ENCODE results near the gene AKAP5.
A peak's percentile ranks its signal among the peaks of the same experiment; 100 is the strongest.

AKAP5 gene, protein sequence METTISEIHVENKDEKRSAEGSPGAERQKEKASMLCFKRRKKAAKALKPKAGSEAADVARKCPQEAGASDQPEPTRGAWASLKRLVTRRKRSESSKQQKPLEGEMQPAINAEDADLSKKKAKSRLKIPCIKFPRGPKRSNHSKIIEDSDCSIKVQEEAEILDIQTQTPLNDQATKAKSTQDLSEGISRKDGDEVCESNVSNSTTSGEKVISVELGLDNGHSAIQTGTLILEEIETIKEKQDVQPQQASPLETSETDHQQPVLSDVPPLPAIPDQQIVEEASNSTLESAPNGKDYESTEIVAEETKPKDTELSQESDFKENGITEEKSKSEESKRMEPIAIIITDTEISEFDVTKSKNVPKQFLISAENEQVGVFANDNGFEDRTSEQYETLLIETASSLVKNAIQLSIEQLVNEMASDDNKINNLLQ

DNA sequence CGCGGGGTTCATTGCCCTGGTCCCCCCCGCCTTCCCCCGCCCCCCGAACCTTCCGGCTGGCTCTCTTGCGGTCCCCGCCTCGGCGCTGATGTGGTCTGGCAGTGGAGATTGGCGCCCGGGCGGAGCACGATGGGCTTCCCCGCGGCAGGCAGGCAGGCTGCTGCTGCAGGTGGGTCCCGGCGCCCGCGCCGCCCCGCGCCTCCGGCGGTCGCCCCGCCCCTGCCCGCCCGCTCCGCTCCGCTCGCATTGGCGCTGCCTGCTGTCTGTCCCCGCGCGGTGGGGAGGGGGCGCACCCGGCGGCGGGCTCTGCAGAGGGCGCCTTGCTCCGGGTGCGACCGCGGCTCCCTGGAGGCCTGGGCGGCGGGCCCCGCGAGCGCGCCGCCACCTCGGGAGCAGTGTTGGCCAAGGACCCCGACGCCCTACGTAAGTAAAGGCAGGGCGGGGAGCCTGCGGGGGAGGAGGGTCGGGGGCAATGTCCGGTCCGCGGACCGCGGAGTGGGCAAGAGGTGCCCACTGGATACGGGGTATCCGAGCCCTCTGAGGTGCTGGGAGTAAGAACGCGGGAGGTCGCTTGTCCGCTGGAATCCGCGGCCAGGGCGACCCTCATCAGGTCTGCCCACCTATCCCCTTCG lies at the start of gene AKAP5:
Gene AKAP5 (plus strand): TSS at position 309 of the 632 bp plus-strand sequence. CDS start 2,896 bp downstream, outside the sequence.
- DNase-seq (ENCODE audit: low spot score): peak; percentile 58

DNA sequence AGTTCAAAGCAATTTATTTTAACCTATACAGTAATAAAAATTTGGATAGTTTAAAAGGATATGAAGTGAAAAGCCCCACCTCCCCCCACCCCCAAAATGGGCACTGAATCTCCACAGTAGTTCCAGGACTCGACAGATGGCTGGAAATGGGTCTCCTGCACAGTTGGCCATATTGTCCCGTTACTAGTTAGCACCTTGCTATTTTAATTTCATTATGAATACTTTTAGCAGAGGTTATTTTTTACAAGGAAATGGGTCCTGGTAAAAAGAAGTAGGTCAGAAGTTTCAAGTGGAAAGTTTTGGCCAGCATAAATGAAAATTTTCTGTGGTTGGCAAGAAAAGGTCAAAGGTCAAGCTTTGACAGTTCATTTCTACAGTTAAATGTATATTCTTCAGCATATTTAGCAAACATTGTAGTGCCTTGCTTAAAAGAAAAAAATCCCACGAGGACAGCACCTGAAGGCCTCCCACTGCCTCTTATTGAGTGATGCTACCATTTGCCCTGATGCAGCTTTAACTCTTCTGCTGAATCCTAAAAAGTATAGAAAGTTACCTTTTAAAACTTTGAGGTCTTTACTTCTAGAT lies 48.9 kb upstream of the AKAP5 start:
- DNase-seq (ENCODE audit: low spot score): no peak

- no peak for DNase-seq (ENCODE audit: low spot score)
Measured at GRCh38 chr14:64417055-64417770, 48.1 kb upstream of the AKAP5 start.

- DNase-seq (ENCODE audit: low spot score): no peak
Measured at GRCh38 chr14:64417771-64418125, 47.6 kb upstream of the AKAP5 start.

DNA sequence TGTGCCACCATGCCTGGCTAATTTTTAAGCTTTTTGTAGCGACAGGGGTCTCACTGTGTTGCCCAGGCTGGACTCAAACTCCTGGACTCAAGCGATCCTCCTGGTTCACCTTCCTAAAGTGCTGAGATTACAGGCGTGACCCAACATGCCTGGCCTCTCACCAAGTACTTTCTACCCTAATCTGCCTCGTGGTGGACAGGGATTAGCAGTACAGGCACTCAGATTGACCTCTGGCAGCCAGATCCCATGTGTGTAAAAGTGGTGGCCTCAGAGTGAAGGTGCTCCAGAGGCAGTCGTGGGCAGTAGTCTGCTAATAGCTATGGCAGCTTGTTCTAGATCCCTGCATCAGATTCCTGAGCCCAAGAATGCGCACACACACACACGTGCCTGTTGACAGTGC lies 46.3 kb upstream of the AKAP5 start:
- no peak for DNase-seq (ENCODE audit: low spot score)

DNA sequence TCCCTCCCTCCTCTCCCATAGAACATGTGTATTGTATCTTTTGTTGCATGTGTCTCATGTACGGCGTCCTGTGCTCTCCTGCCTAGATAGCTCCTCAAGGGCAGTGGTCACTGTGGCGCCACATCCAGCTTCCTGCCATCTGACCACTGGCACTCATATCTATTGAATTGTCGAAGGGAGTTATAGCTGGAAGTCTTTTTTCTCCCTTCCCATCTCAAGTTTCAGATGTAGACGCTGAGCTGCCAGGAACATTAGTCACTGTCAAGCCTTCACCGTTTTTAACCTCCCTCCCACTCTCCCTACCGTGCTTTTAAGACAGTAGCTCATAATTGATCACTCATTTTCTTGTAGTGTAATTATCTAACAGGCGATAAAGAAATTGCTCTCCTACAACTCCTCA lies 44.1 kb upstream of the AKAP5 start:
- DNase-seq (ENCODE audit: low spot score): no peak

GRCh38 chr14:64422005-64422404 lies 43.3 kb upstream of the AKAP5 start:
- DNase-seq (ENCODE audit: low spot score): no peak

DNA sequence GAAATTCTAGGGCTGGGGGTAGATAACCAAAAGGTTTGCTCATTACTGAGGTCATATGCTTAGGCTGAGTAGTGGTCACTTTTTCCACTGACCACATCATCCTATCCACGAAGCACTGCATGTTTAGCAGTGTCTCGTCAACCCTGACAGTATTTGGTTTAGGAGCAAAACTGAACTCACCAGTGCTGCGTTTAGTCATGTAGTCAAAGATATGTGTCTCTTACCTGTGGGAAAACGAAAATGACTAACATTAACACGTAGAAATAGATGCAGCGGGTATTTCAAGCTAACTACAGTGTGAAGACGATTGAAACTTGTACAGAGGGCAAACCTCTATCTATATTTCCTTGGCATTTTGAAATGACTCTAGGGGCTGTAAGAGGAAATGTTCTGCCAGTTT lies 42.5 kb upstream of the AKAP5 start:
- DNase-seq (ENCODE audit: low spot score): no peak

- DNase-seq (ENCODE audit: low spot score): no peak
Measured at GRCh38 chr14:64423987-64424386, 41.3 kb upstream of the AKAP5 start.

DNA sequence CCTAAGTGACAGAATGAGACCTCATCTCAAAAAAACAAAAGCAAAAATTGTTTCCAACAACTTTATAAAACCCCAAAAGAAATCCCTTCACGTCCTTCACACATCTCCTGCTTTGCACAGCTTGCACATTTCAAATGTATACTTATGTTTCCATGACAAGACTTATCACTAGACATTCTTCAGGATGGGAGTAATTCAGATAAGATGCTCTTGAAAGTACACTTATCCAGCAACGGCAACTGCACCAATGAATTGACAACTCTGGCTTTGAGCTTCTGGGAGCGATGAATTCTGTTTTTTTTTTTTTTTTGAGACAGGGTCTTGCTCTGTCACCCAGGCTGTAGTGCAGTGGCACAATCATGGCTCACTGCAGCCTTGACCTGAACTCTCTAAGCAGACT lies 30.8 kb upstream of the AKAP5 start:
- DNase-seq (ENCODE audit: low spot score): no peak

DNA sequence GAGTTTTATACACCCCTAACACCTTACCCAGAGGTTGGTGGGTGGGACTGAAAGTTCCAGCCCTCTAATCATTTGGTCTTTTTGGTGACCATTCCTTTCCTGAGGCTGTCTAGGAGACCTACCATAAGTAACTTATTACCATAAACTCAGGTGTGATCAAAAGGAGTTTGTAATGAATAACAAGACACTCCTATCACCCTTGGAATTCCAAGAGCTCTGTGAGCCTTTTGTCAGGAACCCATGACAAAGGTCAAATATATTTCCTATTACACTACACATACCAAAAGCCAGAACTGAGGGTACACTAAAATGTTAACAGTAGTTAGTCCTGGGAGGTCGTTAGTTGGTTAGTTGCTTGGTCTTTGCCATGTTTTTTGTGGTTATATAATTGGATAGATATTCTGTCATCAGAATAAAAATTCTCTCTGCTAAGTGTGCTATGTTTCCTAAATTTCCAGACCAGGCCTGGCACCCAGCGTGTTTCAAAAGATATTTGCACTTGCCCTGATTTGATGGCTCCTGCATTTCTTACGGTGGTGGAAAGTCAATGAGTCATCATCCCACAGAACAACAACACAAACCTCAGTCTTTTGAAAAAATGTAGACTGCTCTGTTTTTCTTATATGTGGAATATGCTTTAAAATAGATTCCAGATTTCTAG lies 27.0 kb upstream of the AKAP5 start:
- DNase-seq (ENCODE audit: low spot score): peak; percentile 7

DNA sequence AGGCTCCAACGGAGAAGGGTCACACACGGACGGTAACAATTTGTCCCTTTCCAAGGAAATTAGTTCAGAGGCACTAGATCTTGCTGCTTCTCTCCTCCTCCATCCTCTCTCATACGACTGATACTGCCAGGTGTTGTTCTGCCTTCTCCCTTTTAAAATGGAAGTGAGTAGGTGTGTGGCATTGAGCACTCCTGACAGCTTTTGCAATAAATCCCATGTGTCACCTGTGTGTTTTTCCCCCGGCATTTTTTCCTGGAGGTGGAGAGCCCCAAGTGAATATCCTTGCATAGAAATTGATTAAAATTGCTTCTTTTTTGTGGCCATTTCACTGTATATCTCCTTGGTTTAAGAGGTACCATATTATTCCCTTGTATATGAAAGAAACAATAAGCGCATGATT lies 26.2 kb upstream of the AKAP5 start:
- DNase-seq (ENCODE audit: low spot score): no peak

DNA sequence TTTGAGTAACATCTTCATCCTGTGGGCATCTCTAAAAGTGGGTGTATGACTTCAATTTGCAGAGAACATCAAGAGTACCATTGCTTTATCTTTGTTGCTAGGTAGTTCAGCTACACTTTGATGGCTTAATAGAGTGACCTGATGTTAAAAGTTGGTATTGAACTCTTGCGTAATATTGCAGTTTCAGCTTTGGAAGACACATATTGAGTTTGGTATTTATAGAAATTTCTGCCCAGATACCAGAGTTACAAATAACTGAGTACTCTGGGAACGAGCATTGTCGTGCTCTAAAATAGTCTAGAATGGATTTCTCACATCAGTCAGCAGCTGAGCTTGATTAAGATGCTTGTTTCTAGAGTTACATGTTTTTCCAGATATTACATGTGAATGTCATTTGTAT lies 24.8 kb upstream of the AKAP5 start:
- DNase-seq (ENCODE audit: low spot score): no peak

DNA sequence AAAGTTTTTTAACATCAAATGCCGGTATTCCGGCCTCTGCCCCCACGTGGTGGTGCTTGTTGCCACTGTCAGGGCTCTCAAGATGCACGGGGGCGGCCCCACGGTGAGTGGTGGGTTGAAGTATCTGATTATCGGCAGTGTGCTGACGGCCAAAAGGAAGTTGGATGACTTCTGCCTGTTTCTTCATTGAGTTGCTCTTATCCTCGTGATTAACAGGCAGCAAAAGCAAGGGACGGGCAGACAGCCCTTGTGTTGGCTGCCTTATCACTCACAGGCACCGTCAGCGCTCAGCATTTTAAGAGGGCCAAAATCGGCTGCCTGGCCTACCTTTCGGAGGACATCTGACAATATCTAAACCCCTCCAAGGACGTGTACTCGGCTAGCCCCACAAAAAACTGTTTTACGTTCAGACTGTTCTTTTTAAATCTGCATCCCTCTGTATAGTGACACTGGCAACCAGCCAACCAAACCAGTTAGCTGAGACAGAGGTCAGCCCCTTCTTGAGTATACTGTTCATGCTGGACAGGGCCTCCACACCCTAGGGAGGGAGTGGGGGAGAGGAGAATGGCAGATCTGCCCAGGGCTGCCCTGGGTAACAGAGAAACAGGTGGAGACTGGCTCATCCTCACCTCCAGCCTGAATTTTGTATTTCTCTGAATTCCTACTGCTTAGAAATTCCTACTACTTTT lies 22.9 kb upstream of the AKAP5 start:
- DNase-seq (ENCODE audit: low spot score): no peak

GRCh38 chr14:64444140-64444539 lies 21.2 kb upstream of the AKAP5 start:
- DNase-seq (ENCODE audit: low spot score): no peak

- DNase-seq (ENCODE audit: low spot score): peak; percentile 45
Measured at GRCh38 chr14:64444984-64445845, 20.1 kb upstream of the AKAP5 start.

- DNase-seq (ENCODE audit: low spot score): no peak
Measured at GRCh38 chr14:64447876-64448670, 17.2 kb upstream of the AKAP5 start.

DNA sequence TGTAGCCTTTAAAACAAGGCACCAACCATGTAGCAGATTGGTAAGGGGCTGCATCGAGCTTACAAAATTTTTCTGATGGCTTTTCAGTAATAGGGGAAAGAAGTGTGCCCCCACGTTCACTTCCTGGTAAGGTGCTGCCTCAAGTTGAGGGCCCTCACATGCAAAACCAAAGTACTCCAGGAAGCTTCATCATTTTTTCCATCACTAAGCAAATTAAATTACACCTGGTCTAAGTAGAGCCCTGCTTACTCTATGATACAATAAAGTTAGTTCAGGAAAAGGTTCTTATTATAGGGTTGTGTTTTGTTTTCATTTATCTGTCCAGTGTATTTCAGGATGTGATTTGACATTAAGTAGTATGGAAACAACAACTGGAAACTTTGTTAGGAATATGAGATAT lies 15.0 kb upstream of the AKAP5 start:
- no peak for DNase-seq (ENCODE audit: low spot score)

GRCh38 chr14:64454671-64455070 lies 10.6 kb upstream of the AKAP5 start:
- no peak for DNase-seq (ENCODE audit: low spot score)
